ENCODE measurements around the gene ZNF423.

Gene ZNF423

DNA sequence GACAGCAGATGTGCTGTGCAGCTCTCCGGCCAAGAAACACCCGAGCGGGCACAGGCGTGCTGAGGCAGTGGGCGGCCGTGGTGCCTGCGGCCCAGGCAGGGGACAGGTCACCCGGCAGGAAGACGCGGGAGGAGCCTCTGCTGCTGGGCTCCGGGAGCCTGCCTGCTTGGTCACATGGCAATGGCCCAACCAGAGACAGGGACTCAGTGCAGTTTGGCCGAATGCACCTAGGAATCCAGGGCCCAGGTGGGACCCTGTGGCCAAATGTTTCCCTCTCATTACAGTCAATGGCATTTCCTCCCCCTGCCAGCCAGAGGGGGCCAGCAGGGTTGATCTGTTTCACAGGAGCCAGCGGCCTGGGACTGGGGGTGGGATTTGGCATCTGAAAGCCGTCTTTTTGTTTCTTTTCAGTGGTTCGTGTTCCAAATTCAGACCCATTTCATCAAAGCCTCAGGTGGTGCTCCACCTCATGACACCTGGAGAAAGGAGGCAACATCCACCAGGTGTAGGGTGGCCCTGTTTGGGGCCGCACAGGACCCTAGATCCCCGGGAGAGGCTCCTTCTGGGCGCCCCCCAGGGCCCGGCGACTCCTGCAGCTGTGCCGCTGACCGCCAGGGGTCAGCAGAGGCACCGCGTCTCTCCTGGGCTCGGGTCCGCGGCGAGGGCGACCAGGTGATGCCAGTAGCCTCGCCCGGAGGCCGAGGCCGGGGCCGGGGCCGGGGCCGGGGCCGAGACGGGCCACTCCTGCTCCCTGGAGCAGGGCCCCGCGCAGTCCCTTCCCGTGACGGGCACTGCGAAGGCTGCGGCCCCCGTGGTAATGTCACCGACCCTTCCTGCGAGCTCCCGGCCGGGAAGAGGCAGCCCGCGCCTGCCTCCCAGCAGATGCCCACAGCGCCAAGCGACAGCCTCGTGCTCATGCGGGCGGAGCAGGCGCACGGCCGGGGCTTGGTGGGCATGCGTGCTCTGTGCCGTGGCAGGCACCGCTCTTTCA lies 363.8 kb downstream of the ZNF423 start:
- DNase-seq (ENCODE audit: low read depth) = no peak

DNA sequence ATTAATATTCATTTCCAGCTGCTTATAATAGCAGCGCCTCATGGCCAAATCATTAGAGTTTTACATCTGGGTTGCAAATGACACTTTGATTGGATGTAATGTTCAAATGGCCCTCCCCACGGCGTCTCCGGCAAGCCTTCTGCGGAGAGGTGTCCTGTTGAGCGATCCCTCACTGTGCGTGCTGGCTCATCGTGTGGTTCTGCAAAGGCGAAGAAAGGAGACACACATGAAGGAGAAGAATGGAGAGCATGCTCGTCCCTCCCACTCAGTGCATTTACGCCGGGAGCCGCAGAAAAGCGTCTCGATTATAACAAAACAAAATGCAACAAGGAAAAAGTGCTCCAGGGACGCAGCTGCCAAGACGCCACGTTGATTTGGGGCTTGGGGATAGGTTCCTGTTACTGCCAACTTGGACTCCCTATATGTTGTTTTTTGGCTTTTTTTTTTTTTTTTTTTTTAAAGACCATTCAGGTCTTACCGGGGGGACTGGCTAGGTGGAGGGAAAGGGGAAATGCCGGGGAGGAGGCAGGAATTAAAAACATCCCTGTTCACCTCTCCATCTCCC lies 364.7 kb downstream of the ZNF423 start:
- DNase-seq (ENCODE audit: low read depth) = no peak

DNA sequence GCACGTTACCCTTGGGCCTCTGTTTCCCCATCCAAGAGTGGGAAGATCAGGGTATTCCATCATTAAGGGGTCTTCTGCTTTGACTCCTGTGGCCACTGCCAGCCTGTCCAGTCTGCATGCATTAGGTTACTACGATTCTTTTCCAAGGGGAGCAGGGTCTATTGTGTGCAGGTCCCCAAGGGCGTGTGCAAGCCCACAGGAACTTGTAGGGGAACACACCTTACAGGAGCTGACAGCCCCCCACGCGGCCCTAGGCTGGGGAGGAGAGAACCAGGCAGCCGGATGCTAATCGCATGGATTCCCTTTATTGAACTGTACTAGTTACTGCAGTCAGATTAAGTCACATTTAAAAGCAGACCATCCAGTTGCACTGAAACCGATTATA lies 365.6 kb downstream of the ZNF423 start:
- DNase-seq (ENCODE audit: low read depth) = no peak

DNA sequence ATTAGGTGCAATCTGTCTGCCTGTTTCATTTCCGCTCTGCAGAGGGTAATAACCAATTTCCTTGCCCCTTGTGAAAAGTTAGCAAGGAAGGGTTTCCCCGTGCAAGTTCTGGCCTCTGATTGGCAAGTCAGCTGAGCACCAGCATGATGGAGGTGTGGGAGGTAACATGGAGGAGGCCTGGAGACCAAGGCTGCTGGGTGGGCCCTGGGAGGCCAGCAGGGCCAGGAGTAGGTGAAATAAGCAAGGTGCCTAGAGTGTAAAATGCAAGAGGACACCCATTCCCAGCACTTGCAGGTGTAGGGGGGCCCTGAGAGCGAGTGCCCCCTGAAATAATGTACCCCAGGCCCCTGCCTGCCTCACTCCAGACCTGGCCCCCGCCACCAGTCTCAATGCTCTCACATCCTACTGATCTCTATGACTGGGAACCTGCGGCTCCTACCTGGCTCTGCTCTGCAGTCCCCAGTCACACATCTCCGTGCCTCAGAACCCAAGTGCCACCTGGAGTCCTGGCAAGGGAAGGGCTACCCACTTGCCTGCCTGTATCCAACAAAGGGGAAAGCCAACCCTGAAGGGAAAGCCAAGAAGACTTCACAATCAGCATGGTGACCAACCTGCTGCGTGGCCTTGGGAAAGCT lies 366.1 kb downstream of the ZNF423 start:
- DNase-seq (ENCODE audit: low read depth) = no peak

DNA sequence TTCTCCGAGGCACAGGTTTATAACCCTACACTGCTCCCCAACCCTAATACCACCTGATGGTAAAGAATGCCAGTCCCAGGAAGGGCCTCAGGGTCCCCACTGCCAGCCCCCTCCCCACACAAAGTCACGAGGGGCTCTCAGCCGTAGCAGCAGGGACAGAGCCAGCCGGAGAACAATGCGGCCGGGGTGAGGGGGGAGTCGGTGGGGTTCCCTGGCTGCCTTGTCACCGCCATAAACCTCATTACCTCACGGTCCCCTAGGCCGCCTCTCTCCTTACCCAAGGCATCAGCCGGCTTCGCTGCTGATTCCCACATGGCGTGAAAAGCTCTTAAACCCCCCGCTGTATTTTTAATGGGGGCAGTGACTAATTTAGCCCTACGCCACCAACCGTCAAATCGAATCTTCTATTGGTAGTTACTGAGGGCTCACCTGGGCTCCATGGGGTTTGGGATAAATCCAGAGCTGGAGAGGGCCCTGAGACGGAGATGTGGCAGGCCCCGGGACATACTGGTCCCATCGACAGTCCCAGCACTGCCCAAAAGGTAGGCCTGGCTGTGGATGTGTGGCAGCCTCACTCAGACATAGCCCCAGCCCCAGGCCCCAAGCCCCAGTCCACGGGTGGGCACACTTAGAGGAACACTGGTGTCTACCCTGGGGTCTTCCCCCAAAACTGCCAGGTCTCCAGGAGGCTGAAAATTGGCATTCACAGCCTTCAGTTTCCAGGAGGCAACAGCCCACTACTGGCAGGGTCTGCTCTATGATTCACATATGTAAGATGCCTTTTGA lies 367.0 kb downstream of the ZNF423 start:
- DNase-seq (ENCODE audit: low read depth) = no peak

DNA sequence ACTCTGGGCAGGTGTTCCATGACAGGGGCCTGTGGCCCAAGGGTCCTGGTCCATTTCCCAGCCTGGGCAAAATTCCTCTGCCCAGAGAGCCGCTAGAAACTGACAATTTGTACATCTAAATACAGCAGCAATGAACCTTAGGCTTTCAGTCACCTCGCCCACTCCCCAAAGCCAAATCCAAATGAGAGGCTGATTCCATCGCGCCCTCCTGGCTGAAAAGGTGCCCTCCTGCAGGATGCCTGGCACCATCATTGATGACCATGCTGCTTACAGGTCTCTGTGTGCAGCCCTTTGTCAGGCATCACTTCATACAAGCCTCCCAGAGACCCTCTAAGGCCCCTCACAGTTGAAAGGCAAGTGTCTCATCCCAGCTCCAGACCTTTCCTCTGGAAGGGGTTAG lies 367.6 kb downstream of the ZNF423 start:
- DNase-seq (ENCODE audit: low read depth) = no peak

DNA sequence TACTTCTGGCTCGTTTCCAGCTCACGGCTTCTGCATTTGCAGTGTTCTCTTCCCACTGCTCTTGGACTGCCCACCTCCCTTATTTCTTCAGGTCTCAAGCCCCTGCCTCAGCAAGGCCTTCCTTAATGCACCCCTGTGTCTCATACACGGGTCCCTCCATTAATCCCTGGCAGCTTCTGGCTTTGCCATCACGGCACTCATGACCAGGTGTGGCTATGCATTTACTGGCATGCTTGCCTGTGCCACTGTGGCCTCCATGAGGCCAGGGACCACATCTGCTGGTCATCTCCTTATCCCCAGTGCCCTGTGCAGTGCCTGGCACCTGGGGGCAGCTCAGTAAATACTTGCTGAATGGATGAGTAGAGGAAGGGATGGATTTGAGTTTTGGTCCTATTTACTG lies 368.2 kb downstream of the ZNF423 start:
- no peak for DNase-seq (ENCODE audit: low read depth)

DNA sequence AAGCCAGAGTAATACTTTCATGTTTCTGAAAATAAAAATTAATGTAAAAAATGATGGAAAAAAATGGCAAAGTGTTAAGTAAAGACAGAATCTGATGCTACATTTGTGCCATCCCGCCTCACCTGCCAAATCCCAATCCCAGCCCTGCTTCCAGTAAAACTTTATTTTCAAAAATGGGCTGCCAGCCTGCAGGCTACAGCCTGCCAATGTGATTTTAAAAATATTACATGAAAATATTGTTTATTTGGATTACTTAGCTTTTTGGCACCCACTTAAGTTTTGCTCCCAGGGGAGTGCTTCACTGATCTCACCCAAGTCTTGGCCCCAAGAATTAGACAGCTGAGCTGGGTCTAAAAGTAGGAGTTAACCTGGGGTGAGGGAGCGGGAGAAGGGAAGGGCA lies 369.5 kb downstream of the ZNF423 start:
- no peak for DNase-seq (ENCODE audit: low read depth)

DNA sequence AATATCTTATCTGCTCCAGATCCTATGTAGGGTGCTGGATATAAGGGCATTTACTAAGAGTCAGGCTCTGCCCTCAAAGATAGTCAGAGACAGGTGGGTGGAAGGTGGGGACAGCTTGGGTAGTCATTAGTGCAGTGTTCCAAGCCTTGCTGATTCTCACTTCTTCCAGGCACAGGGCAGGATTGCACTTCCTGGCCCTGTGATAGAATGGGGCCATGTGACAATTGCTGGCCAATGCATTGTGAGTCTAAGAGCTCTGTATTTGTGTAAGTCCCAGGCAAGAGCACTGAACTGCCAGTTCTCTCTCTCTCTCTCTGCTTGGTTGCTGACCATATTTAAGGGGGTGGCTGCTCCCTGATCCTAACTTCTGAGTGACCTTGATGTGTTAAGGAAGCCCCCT lies 370.2 kb downstream of the ZNF423 start:
- DNase-seq (ENCODE audit: low read depth) = no peak

DNA sequence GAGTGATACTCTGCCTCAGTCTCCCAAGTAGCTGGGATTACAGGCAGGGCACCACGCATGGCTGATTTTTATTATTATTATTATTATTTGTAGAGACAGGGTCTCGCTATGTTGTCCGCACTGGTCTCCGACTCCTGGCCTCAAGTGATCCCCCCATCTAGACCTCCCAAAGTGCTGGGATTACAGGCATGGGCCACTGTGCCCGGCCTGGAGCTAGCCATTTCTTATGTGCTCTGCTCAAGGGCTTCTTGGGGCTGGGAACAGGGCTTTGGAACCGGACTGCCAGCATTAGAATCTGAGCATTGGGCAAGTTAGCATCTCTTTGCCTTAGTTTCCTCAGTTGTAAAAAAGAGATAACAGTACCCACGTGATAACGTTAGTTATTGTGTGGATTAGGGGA lies 371.0 kb downstream of the ZNF423 start:
- no peak for DNase-seq (ENCODE audit: low read depth)

DNA sequence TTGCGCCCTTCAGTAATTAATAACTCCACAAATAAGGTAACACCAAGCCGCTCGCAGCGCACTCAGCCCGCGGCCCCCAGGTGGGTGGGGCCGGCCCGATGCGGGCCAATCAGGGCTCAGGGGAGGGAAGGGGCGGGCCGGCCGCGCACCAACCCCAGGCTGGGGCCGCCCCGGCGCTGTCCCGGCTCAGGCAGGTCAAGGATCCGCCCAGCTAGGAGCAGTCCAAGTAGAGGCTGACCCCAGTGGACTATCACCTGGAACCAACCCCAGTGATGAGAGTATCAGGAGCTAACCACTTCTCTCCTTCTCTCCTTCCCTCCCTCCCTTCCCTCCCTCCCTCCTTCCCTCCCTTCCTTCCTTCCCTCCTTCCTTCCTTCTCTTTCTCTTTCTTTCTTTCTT lies 371.5 kb downstream of the ZNF423 start:
- no peak for DNase-seq (ENCODE audit: low read depth)

DNA sequence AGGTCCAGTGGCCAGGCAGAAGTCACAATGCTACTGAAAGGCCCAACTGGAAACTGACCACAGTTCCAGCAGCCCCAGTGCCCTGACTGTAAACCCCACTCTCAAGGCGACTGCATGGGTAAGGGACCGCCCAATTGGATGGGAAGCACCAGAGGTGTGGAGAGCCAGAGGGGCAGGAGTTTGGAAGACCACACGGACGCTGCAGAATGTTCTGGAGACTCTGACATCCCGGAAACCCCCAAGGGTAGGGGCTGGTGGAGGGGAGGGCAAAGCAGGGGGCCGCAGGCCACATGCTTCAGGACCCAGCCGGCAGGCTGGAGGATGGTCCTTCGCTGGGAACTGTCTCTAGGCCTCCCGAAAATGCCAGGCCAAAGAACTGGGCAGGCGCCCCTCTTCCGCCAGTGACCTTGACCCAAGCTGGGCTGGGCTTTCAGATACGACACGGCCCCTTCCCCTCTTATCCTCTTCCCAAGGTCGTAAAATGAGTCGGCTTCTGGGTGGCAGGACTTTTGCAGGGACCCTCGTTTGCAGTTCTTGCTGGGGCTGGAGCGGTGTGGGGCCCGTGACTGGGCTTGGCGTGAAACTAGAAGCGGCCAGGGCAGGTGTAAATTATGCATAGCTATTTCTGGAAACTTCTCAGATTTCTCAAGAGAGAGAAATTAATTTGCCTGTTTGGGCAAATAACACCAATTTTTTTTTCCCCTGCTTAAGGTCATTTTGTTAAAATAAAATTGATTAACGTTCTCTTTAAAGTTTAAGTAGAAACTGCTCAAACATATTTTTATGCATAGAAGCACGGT lies 372.1 kb downstream of the ZNF423 start:
- DNase-seq (ENCODE audit: low read depth) = no peak

DNA sequence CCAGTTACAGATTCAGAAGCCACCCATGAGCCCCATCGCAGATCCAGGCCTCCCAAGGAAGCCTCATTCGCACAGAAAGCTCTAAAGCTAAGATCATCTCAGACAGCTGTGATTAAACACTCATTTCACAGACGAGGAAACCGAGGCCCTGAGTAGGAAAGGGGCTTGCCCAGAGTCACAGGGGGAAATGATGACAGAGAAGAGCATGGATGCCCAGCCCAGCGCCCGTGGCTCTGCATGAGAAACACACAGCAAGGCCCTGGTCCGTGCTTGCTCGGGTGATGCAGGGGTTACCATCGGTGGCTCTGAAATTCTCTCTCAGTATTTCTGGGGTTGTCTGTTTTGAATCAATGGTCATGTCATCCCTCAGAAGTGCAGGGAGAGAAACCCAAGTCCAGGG lies 372.7 kb downstream of the ZNF423 start:
- no peak for DNase-seq (ENCODE audit: low read depth)

DNA sequence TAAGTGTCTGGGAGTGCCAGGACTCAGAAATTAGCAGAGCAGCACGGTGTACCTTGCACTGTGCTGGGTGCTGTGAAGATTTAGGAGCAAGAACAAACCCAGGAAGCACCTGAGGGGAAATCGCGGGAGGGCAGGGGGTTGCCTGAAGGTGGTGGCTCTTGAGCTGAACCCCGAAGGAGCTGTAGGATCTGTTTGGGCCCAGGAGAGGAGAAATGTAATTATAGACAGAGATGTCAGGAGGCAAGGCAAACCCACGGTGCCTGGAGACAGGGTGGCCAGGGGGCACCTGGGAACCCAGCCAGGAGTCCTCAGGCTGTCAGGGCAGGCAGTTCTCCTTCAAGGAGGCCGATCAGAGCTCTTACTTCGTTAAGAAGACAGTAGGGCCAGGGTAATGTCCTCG lies 373.2 kb downstream of the ZNF423 start:
- DNase-seq (ENCODE audit: low read depth) = no peak

DNA sequence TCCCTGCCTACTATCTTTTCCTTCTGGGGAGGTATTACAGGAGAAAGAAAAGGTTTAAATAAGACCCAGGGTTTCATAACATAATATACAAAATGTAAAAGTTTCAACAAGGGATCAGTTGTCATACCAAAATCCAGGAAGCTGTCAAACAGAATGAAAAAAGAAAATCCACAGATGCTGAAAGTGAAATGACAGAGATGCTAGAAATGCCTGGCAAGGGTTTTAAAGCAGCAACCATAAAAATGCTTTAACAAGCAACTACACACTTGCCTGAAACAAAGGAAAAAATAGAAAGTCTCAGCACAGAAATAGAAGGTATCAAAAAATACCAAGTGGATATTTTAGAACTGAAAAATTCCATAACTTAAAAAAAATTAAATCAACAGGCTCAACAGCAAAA lies 377.3 kb downstream of the ZNF423 start:
- no peak for DNase-seq (ENCODE audit: low read depth)

DNA sequence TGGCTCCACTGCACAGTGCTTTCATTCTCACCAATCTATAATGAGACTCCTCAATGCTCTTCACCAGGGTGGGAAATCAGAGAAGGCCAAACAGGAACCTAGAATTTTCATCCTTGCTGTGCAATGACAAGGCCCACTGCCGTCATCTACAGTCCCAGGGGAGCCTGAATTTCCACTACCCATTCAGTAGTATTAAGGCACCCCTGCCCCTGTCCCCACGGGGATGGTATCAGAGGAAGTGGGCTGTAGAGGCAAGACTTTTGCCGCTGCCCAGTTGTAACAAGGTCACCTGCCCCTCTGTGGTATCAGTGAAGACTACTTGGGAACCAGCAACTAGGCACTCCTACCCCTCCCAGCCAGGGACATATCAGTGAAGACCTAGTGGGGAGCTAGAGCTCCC lies 377.8 kb downstream of the ZNF423 start:
- no peak for DNase-seq (ENCODE audit: low read depth)

DNA sequence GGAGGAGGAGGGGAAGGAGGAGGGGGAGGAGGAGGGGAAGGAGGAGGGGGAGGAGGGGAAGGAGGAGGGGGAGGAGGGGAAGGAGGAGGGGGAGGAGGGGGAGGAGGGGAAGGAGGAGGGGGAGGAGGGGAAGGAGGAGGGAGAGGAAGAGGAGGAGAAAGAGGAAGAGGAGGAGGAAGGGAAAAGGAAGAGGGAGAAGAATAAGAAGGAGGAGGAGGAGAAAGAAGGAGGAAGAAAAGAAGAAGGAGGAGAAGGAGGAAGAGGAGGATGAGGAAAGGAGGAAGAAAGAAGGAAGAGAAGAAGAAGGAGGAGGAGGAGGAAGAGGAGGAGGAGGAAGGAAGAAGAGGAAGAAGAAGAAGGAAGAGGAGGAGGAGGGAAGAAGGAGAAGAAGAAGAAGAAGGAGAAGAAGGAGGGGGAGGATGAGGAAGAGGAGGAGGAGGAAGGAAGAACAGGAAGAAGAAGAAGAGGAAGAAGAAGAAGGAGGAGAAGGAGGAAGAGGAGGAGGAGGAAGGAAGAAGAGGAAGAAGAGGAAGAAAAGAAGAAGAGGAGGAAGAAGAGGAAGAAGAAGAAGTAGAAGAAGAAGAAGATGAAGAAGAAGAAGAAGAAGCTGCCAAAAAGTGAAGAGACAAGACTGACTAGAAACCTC lies 378.5 kb downstream of the ZNF423 start:
- no peak for DNase-seq (ENCODE audit: low read depth)

DNA sequence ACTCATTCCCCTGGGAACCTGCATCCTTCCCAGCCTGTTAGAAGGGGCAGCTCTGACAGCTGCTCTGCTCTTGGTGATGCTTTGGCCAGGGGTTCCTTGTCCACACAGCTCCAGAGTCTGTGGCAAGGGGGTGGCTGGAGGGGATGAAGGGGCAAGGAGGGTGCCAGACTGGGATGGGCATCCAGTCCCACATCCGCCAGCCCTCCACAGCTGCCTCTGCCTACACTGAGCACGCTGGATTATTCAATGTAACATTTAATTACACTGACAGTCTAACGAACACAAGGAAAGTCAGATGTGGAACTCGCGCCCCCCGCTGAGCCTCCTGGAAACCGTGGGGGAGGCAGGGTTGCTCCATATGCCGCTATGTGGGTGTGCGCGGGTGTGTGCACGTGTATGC lies 381.2 kb downstream of the ZNF423 start:
- no peak for DNase-seq (ENCODE audit: low read depth)

DNA sequence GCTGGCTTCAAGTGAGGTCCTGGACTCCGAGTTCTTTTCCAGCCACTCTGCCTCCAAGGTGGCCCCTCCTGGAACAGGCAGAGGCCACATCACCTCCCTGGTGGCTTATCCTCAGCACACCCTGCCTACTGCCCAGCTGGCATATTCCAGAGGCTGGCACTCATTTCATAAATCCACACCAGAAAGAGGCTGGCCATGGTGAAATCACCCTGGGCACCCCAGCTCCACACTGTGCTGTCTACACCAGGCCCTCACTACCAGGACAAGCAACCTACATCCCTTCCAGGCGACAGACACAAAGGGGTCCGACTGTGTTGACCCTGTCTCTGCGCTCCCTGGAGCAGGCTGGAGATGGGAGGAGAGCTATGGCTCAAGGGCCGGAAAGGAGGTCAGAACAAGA lies 382.1 kb downstream of the ZNF423 start:
- DNase-seq (ENCODE audit: low read depth) = no peak

DNA sequence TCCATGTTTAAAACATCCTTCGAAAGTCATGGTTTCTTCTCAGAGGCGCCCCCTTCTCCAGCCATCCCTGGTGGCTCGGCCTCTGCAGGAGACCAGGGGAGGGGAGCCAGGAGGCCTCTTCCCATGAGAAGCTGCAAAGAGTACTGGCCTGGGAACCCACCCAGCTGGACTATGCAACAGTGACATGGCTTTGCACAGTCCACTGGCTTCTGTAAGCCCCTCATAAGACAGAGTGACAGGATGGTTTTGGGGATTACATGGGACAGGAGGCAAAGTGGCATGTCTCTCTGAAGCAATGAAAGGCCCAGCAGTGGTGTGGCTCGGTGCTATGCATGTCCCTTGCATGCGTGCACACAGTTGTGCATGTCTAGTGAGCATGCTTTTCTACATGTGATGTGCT lies 382.8 kb downstream of the ZNF423 start:
- no peak for DNase-seq (ENCODE audit: low read depth)

DNA sequence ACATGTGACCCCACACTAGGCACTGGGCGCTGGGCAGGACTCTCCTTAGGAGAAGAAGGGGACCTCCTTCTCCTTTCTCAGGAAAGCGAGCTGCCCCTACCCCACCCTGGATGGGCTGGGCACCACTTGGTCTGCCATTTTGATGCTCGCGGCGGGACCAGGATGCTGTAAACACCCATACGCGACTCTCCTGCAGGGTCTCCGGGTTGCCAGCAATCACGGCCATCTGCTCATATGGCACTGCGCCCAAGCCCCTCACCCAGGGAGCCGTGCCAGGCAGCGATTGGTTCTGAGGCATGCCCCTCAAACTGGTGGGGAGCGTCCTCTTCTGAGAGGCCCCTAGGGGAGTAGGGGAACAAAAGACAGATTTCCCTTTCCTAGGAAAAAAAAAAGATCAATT lies 383.3 kb downstream of the ZNF423 start:
- DNase-seq (ENCODE audit: low read depth) = no peak
